ENCODE results near the gene HSPB3.
A peak's percentile ranks its signal among the peaks of the same experiment; 100 is the strongest.
"Not testable (repeated sequence)": the region's sequence is repeated elsewhere in the genome, so short reads cannot be mapped to it uniquely, and the experiment has no call there.

HSPB3 gene, protein sequence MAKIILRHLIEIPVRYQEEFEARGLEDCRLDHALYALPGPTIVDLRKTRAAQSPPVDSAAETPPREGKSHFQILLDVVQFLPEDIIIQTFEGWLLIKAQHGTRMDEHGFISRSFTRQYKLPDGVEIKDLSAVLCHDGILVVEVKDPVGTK

DNA sequence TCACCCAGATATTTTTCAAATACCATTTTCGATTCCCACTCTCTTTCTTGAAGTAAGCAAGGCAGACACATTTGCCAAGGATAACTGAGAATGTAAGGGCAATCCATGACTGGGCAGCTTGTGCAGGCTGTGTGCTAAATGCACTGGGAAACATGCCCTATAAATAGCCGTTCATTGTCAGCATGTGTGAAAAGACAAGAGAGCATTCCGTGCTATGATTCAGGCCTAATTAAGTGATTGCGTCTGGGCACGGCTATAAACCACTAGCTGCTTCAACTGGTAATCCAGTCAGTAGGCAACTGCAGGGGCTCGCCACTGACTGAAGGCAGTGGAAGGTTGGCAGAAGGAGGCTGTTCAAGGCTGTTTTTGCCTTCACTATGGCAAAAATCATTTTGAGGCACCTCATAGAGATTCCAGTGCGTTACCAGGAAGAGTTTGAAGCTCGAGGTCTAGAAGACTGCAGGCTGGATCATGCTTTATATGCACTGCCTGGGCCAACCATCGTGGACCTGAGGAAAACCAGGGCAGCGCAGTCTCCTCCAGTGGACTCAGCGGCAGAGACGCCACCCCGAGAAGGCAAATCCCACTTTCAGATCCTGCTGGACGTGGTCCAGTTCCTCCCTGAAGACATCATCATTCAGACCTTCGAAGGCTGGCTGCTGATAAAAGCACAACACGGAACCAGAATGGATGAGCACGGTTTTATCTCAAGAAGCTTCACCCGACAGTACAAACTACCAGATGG, at the start of gene HSPB3:
Gene HSPB3, plus strand, starts transcription at position 287 of the 745 bp plus-strand sequence. Its CDS starts 91 bp downstream, at position 378.
- DNase-seq = no peak

DNA sequence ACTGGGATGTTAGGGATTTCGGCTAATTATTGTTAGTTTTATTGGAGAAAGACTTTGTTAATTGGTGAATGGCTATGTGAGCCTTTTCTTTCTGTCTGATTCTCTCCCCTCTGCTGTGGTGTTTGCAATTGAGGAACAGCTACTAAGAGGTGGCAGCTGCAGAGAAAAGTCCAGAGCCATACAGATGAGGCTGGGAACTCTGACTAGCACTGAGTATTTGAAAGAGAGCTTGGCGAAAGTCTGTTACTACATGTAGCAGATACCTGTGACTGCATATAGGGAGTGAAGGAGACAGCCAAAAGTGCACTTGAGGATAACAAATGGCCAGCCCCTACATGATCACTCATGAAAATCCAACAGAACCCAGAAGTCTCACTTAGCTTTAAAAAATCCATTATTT, 44.3 kb upstream of the HSPB3 start:
- DNase-seq = no peak

DNA sequence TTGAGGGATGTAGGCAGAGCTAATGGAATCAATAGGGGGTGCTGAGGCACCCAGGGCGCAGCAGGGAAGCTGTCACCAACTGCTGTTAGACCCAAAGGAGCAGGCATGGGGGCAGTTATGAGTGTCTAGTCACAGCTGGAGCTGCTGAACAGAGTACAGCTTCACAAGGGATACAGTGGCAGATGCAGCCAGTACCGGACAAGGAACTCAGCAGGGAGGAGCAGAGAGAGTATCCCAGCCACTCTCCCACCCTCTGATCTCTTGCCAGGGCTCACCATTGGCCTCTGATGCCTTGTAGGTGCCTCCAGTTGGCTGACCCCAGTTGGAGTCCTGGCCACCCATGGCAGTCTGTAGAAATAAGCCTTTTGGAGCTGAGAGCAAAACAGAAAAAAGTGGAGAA, 42.6 kb upstream of the HSPB3 start:
- DNase-seq = no peak

DNA sequence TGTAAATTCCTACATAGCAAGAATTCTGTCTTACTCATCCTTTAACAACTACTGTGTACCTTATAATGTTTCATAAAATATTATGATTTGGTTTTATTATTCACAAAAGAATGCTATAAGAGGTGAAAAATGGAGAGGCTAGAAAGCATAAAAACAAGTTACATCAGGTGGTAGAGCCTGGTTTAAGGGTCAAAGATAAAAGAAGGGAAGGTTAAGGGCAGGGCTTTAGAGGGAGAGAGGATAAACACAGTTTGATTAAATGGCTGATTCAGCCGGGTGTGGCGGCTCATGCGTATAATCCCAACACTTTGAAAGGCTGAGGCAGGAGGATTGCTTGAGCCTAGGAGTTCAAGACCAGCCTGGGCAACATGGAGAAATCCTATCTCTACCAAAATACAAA, 40.4 kb upstream of the HSPB3 start:
- no peak for DNase-seq

DNA sequence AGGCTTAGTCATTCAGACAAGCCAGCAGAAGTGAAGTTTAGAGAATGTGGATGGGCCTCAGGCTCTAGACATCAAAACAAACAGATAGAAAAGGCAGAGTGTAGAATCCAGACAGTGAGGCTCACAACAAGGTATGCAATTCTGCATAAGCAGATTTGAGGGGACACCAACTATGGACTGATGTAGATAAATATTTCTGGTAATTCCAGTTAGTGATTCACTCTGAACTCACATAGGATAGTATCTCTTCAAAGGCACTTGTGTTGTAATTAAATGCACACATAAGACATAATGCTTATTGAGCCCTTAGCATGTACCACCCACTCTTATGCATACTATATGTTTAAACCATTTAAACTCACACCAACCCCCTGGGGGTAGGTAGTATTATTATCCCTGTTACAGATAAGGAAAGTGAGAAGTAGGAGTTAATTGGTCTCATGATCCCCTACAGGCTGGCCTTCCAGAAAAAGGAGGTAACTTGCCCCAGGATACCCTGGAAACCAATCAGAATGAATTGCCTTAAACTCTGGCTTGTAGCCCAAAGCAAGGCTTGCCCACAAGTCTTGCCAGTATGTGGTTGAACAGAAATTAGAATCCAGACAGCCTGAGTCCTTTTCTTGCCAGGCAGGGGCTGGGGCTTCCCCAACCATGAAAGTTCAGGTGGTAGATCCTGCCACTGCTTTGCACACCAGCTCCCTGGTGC, 39.5 kb upstream of the HSPB3 start:
- no peak for DNase-seq

DNA sequence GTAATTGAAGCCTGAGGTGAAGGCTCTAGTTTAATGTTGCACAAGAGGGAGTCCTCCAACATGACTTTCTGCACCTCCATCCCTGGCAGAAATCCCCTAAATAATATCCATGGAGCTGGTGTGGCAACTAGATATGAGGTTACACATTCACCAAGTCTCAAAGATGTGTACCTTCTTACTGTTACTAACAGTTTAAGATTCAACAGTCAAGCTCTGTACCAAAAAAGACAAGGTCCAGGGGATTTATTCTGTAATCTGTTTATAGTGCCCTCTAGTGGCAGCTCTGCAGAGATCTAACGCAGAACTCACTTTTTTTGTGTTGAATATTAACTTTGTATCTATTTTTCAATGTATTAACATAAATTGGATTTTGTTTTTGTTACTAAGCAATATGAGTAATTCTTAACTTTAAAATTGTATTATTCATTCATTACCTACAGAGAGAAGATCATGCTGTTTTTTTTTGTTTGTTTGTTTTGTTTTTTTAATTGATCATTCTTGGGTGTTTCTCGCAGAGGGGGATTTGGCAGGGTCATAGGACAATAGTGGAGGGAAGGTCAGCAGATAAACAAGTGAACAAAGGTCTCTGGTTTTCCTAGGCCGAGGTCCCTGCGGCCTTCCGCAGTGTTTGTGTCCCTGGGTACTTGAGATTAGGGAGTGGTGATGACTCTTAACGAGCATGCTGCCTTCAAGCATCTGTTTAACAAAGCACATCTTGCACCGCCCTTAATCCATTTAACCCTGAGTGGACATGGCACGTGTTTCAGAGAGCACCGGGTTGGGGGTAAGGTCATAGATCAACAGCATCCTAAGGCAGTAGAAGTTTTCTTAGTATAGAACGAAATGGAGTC, 35.7 kb upstream of the HSPB3 start:
- peak in 1 of 2 donors; percentile 7 for DNase-seq

DNA sequence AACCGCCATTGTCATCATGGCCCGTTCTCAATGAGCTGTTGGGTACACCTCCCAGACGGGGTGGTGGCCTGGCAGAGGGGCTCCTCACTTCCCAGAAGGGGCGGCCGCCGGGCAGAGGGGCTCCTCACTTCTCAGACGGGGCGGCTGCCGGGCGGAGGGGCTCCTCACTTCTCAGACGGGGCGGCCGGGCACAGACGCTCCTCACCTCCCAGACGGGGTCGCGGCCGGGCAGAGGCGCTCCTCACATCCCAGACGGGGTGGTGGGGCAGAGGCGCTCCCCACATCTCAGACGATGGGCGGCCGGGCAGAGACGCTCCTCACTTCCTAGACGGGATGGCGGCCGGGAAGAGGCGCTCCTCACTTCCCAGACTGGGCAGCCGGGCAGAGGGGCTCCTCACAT, 35.0 kb upstream of the HSPB3 start:
- DNase-seq = not testable (repeated sequence)

DNA sequence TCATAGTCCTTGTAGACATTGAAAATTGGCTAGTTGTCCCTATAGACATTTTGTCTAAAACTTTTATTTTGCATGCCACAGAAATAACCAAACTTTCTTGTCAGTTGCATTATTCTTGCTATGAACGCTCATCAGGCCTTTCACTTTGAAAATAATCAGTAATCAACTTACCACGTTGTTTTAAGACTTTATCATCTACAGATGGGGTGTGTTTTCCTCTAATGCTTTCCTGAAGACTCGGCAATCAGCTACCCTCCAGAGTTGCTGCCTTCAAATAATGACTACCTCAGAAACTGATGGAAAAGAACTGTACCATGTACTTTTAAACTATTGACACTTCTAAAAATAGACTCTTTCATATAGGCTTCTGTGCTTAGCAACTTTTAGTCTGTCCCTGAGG, 33.5 kb upstream of the HSPB3 start:
- no peak for DNase-seq

DNA sequence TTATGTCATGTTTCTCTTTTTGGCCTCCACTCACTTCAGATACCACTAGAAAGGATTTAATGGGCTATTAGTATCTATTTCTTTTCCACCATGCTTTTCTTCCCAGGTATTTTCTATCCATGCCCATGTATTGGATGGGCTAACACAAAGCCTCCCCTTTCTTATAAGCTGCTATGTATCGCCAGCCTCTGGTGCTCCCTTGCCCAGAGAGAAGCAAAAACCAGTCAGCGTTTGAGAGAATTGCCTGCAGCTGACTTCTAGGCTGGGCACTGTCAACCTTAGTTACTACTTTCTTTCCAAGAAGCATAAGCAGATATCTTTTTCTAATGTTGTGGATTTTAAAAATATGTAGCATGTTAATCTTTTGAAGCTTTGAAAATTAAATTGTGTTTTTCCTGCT, 30.2 kb upstream of the HSPB3 start:
- DNase-seq = no peak

DNA sequence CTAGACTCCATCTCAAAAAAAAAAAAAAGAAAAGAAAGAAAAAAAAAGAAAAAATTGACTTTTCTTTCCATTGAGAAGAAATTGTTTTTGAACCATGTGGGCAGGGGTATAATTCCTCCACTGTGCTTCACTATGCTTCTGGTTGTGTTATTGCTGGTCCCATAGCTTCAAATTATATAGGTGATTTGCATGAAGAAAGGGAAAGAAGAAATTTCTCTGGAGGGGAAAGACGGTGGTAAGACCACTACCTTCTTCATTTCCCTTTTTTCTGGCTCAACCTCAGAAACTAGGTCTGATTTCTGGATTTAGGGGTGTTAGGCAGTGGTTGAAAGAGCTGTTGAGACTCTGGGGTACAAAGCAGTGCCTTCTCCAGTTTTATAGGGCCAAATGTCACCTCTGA, 29.3 kb upstream of the HSPB3 start:
- no peak for DNase-seq

DNA sequence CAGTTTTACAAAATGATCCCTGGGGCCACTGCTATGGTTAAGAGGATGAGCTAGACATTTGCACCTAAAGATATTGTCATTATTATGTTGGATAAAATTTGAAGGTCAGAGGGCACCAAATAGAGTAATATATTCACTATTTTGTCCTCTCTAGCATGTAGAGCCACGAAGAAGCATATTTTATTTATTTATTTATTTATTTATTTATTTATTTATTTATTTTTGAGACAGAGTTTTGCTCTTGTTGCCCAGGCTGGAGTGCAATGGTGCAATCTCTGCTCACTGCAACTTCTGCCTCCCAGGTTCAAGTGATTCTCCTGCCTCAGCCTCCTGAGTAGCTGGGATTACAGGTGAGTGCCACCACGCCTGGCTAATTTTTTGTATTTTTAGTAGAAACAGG, 20.8 kb upstream of the HSPB3 start:
- not testable (repeated sequence) for DNase-seq

DNA sequence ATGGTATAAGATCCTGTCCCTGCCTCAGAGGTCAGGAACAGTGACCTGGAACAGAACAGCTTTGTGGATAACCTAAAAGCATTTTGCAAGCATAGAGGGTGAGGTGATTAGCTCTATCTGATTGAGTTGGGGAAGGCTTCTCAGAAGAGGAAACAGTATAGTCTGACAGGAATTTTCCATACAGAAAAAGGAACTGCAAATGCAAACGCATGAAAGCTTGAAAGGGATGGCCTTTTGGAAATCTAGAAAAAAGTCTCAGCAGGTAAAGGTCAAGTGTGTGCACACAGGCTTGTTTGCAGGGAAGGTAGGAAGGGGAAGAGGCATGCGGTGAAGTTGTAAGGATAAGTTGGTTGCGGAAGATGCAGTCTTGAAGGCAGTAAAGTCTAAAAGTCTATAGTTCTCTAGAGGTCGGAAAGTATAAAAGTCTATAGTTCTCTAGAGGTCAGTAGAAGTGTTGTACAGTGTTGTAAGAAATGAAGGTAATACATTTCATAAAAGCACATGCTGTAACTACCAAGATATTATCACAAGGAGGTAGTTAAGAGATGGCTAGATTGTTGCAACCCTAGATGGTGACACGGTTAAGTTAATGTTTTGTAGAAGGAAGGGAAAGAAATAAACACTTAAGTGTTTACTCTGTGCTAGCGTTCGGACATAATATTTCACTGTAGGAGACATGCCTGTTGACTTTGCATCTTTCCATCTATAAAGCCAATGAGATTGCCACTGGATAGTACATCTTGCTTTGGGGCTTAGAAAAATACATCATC, 16.7 kb upstream of the HSPB3 start:
- DNase-seq = no peak

DNA sequence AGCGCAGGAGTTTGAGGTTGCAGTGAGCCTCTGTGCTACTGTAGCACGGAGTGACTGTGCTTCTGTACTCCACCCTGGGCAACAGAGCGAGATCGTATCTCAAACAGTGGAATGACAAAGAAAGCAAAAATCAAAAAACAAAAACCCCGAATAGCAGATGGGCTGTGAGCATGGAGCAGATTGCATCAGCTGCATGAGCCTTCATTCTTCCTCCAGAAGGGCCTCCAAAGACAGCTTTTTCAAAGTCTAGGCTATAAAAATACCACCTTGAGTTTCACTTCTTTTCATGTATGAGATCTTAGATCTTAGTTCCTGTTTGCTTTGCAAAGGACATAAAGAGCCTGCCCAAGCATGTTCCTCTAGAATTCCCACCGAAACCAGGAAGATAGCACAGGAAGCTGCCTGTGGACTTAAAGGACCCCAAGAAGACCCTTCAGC, 15.0 kb upstream of the HSPB3 start:
- no peak for DNase-seq

DNA sequence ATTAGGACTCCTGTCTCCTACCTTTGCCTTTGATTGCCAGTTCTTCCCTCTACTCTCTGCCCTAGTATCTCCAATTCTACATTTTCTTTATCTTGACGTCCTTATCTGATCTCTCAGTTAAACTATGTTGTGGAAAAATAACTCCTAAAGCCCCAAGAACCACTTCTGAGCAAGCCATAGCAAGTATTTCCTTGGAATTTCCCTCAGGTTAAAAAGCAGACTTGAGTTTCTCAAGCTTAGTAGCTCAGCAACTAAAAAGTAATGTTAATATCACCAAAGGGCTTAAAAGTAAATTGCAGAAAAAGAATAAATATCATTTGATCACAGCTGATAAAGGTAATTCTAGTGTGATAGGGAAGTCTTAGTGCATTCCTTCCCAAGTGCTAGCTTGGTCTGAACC, 13.2 kb upstream of the HSPB3 start:
- DNase-seq = no peak

DNA sequence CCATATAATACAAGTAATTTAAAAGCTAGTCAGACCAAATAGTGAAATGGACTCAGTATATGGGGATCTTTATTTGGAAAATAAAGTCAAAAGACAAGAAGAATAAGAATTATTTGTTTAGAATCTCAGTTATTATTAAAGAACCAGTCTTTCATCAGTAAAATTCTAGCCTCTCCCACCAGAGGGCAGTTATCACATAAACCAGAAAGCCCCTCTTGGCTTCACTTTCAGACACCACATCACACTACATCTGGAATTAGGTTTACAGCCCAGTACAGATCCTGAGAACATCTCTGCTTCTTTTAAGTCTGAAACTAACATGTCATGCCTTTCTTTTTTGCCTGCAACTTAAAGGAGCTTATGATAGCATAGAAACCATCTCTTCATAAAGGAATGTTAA, 12.2 kb upstream of the HSPB3 start:
- DNase-seq = no peak

DNA sequence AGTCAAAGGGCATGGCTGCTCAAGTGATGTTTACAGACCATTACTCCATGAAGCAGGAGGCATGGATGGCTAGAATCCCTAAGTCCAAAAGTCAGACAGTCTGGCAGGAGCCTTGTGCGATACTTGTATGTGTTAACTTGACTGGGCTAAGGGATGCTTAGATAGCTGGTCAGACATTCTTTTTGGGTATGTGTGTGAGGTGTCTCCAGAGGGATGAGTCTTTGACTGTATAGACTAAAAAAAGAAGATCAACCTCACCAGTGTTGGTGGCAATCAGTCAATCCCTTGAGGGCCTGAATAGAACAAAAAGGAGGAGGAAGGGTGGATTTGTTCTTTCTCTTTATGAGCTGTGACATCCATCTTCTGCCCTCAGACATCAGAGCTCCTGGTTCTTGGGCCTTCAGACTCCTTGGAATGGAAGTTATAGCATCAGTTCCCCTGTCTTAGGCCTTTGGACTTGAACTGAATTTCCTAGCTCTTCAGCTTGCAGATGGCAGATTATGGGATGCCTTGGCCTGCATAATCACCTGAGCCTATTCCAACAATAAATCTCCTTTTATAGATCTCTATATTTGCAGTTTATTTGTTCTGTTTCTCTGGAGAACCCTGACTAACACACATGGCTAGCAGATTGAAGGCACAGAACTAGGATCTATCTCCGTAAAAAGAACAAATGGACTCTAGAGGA, 9.7 kb upstream of the HSPB3 start:
- no peak for DNase-seq

DNA sequence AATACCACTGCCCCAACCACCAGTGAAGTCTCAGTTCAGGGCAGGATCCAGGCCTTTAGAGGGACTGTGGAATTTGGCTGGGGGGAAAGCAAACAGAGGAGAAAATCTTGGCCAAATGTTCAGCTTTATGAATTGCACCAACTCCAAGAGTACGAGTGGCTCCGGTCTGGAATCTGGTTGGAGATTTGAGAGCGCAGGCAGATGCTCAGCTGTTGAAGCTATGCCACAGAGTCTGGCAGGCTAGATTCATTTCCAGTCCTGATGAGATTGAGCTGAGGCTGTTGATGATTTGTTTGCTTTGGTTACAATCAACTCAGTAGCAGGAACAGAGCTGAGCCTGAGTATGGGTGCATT, 9.1 kb upstream of the HSPB3 start:
- DNase-seq = no peak

DNA sequence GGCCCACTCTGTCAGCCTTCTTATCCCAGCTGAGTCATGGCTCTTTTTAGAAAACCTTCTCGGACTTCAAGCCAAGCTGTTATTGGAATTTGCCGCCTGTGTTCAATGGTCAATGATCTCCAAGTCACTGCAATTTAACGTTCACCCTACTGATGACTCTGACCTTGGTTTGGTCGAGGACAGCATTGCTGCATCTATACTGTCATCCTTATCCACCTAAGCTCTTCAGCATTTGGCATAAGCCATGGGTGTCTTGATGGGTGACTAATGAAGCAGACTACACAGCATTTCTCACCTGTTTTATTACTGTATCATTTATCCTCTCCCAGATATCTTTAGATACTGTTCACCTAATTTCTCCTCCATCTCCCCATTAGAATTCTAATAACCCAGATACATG, 5.6 kb upstream of the HSPB3 start:
- DNase-seq = no peak

DNA sequence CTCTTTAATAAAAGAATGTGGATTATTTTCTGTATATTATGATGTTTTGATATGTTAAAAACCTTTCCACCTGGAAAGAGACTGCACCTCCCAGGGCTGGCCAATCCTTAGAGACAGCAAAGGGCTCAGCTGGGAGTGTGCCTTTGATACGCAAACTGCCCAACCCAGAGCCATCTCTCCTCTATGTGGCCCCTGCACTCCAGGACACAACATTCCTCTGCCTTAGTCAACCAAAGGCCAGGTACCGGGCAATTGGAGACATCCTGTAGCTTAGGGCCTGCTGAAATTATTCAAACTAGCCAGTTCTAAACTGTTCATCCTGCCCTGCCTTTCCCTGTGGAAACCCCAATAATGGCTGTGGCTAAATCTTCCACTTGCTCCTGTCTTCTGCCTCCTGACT, 5.0 kb upstream of the HSPB3 start:
- no peak for DNase-seq

DNA sequence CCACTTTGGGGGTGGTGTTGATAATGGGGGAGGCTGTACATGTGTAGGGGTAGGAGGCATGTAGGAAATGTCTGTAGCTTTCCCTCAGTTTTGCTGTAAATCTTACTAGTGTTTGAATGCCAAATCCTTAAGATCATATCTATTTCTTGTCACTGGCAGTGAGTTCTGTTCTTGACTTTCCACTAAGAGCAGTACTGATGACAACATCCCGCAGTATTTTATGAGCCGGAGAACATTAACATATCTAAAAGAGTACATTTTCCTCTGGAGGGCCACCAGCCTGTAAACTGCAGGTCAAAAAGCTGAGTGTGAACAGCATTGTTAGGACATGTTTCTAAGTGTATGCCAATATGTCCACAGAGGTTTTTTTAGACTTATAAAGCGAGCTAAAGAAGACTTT, 2.5 kb upstream of the HSPB3 start:
- no peak for DNase-seq

DNA sequence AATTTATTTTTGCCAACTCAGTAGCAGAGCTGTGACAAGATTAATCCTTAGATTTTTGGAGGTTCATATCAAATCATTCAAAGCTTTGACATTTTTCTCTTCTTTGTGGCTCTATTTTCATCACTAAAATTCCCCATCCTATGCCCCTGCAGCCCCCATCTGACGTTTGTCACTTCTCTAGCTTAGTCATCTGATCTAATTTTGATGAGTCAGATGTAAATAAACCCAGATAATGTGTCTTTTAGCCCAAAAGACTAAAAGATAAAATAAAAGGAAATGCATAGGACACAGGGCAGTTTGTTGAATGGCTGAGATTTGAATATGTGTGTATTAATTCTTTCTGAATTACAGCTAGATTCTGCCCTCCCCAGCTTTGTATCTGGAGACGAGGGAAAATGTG, 897 bp upstream of the HSPB3 start:
- DNase-seq = no peak

Data from stimulated activated CD4-positive, alpha-beta T cell treated with anti-CD3 and anti-CD28 coated beads, Interleukin-2, amount 100 ng/mL, for 48 hours (primary cell).